DND-41 (cell line): ENCODE measurements around the gene LST1.

Experiments used
- ATAC-seq: fragments of 200-7000 bp; cut with Tn5 transposase; 3 replicates; pipeline ENCODE4 v1.9.1; 2021; ENCODE audit warnings: low read depth; ENCODE audit not compliant: insufficient read depth
- DNase-seq: peaks from one replicate; pipeline ENCODE4 v3.0.0-alpha.2; 2020
- H2AFZ ChIP-seq: 2 replicates; pipeline ENCODE4 v1.6.0; 2012; ENCODE audit warnings: low read depth, low read length
- H3K27ac ChIP-seq: 2 replicates; pipeline ENCODE4 v1.5.1; 2012; ENCODE audit warnings: low read length, inconsistent platforms
- H3K27me3 ChIP-seq: fragments of 200-600 bp; sonication (generic); 2 replicates; pipeline ENCODE4 v1.6.0; 2012; ENCODE audit warnings: low read length, mild to moderate bottlenecking, inconsistent platforms; ENCODE audit not compliant: insufficient read depth, poor library complexity
- H3K36me3 ChIP-seq: 2 replicates; pipeline ENCODE4 v1.5.1; 2012; ENCODE audit warnings: low read length, inconsistent platforms; ENCODE audit not compliant: insufficient read depth
- H3K4me1 ChIP-seq: 2 replicates; pipeline ENCODE4 v1.5.1; 2012; ENCODE audit warnings: mild to moderate bottlenecking, low read length; ENCODE audit not compliant: insufficient read depth
- H3K4me2 ChIP-seq: 2 replicates; pipeline ENCODE4 v1.6.0; 2012; ENCODE audit warnings: mild to moderate bottlenecking, moderate library complexity, low read length, inconsistent platforms; ENCODE audit not compliant: insufficient read depth
- H3K4me3 ChIP-seq, 2 experiments: fragments of 200-600 bp in 1 of 2; shearing (Covaris generic) in 1 of 2; 2 replicates each; pipeline ENCODE4 v1.5.1; 2012 to 2016; ENCODE audit warnings: inconsistent platforms in 2 of 2, low read length in 2 of 2, mild to moderate bottlenecking in 2 of 2, low read depth in 1 of 2, moderate library complexity in 1 of 2
- H3K79me2 ChIP-seq: 2 replicates; pipeline ENCODE4 v1.6.0; 2012; ENCODE audit warnings: low read length, inconsistent platforms; ENCODE audit not compliant: insufficient read depth
- H3K9ac ChIP-seq: 2 replicates; pipeline ENCODE4 v1.6.0; 2012; ENCODE audit warnings: low read depth, mild to moderate bottlenecking, inconsistent platforms, low read length, moderate library complexity
- H3K9me3 ChIP-seq: 2 replicates; pipeline ENCODE4 v1.5.1; 2012; ENCODE audit warnings: low read length, moderate library complexity, mild to moderate bottlenecking, inconsistent platforms; ENCODE audit not compliant: insufficient read depth, severe bottlenecking
- H4K20me1 ChIP-seq: 2 replicates; pipeline ENCODE4 v1.6.0; 2012; ENCODE audit warnings: low read length; ENCODE audit not compliant: insufficient read depth
- CTCF ChIP-seq: IDR thresholded peaks from 2 replicates; pipeline ENCODE4 v1.5.1; 2012; ENCODE audit warnings: borderline replicate concordance, low read length, moderate library complexity, mild to moderate bottlenecking; ENCODE audit not compliant: poor library complexity, severe bottlenecking; ENCODE audit errors: extremely low read depth
- EZH2 ChIP-seq: IDR thresholded peaks from 3 replicates; pipeline ENCODE4 v1.6.1; 2012; ENCODE audit warnings: borderline replicate concordance, low read depth, mild to moderate bottlenecking, moderate library complexity, low read length, inconsistent platforms; ENCODE audit not compliant: severe bottlenecking

LST1 gene

GRCh38 chr6:31559958-31560696 is 25.9 kb upstream of the LST1 start:
- peaks cover 48% of the 10 kb centered on the region for H3K36me3 ChIP-seq
- H4K20me1 ChIP-seq = 0 out of 2 replicates have a peak, but pooled peaks cover 4% of the 10 kb centered on the region
- no peaks in the 10 kb centered on the region for H3K9me3 ChIP-seq
- no peaks in the 10 kb centered on the region for H3K27me3 ChIP-seq
- H3K9ac ChIP-seq = no peak overlapping the region
- DNase-seq = peak; percentile 55
- no peak overlapping the region for H3K27ac ChIP-seq
- peaks cover 3% of the 10 kb centered on the region for H3K79me2 ChIP-seq
- TF ChIP-seq EZH2 (no peak), CTCF (no peak)
- no peak overlapping the region for H3K4me2 ChIP-seq
- no peaks in the 10 kb centered on the region for H3K4me1 ChIP-seq
- H3K4me3 ChIP-seq = no peak overlapping the region
- no peak overlapping the region for H2AFZ ChIP-seq
- ATAC-seq = peak; percentile 57

GRCh38 chr6:31560697-31561058 is 25.4 kb upstream of the LST1 start:
- Histone ChIP-seq H3K27ac (no peak overlapping the region), H3K4me1 (no peaks in the 10 kb centered on the region), H3K4me2 (no peak overlapping the region), H2AFZ (no peak overlapping the region), H3K36me3 (peaks cover 48% of the 10 kb centered on the region), H3K9me3 (no peaks in the 10 kb centered on the region), H4K20me1 (0 out of 2 replicates have a peak, but pooled peaks cover 4% of the 10 kb centered on the region), H3K9ac (no peak overlapping the region), H3K79me2 (peaks cover 3% of the 10 kb centered on the region), H3K27me3 (no peaks in the 10 kb centered on the region), H3K4me3 (no peak overlapping the region)
- ATAC-seq = no peak
- no peak for TF ChIP-seq EZH2
- DNase-seq = no peak

GRCh38 chr6:31567531-31568370 is 18.3 kb upstream of the LST1 start:
- no peaks in the 10 kb centered on the region for H3K36me3 ChIP-seq
- no peak for DNase-seq
- H3K4me1 ChIP-seq = no peaks in the 10 kb centered on the region
- no peak overlapping the region for H3K9ac ChIP-seq
- H4K20me1 ChIP-seq = no peaks in the 10 kb centered on the region
- 0 out of 3 replicates have a peak, but pooled peaks have one; percentile 17 for ATAC-seq
- TF ChIP-seq EZH2 (no peak), CTCF (no peak)
- H2AFZ ChIP-seq = no peak overlapping the region
- H3K79me2 ChIP-seq = no peaks in the 10 kb centered on the region
- H3K4me2 ChIP-seq = no peak overlapping the region
- no peak overlapping the region for H3K4me3 ChIP-seq
- no peaks in the 10 kb centered on the region for H3K27me3 ChIP-seq
- H3K27ac ChIP-seq = no peak overlapping the region
- no peaks in the 10 kb centered on the region for H3K9me3 ChIP-seq

GRCh38 chr6:31568537-31568961 is 17.5 kb upstream of the LST1 start:
- no peak overlapping the region for H3K9ac ChIP-seq
- H3K4me1 ChIP-seq = no peaks in the 10 kb centered on the region
- H3K4me3 ChIP-seq = no peak overlapping the region
- H3K27me3 ChIP-seq = no peaks in the 10 kb centered on the region
- DNase-seq = no peak
- H3K4me2 ChIP-seq = no peak overlapping the region
- H4K20me1 ChIP-seq = no peaks in the 10 kb centered on the region
- ATAC-seq = peak; percentile 77
- no peak overlapping the region for H3K27ac ChIP-seq
- H2AFZ ChIP-seq = no peak overlapping the region
- H3K79me2 ChIP-seq = no peaks in the 10 kb centered on the region
- H3K9me3 ChIP-seq = no peaks in the 10 kb centered on the region
- H3K36me3 ChIP-seq = no peaks in the 10 kb centered on the region
- TF ChIP-seq CTCF (no peak), EZH2 (no peak)
